NCI-H1930 (cell line): ENCODE data around the gene SMTNL2.
"Not testable (repeated sequence)": the region's sequence is repeated elsewhere in the genome, so short reads cannot be mapped to it uniquely, and the experiment has no call there.

Experiments used
- DNase-seq, 2 experiments: peaks; one replicate each; lab custom pipeline; 2025; lab: John Stamatoyannopoulos, UW

The SMTNL2 gene

DNA sequence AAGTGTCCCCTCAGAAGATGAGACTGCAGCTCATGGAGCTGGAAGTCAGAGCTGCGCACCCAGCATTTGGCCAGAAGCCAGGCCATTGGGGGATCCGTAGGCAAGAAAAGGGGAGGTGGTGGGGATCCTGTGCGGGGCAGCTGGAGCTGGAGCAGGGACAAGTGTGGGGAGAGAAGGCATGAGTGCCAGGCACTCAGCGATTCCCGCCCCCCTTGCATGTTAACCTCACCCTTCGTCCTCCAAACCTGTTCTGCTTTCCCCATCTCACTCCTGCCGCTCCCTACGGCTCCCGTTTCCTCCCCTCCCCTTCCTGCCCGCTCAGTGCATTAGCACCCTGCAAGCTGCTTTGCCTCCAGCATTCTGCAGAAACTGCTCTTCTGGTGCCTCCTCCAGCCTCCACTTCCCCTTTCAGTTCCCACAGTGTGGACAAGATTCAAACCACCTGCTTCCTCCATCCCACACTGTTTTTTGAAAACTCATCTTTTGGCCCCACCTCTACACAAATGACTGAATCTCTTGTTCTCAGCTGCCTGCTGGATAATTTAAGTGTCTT is 51.6 kb downstream of the SMTNL2 start:
- no peak for DNase-seq

DNA sequence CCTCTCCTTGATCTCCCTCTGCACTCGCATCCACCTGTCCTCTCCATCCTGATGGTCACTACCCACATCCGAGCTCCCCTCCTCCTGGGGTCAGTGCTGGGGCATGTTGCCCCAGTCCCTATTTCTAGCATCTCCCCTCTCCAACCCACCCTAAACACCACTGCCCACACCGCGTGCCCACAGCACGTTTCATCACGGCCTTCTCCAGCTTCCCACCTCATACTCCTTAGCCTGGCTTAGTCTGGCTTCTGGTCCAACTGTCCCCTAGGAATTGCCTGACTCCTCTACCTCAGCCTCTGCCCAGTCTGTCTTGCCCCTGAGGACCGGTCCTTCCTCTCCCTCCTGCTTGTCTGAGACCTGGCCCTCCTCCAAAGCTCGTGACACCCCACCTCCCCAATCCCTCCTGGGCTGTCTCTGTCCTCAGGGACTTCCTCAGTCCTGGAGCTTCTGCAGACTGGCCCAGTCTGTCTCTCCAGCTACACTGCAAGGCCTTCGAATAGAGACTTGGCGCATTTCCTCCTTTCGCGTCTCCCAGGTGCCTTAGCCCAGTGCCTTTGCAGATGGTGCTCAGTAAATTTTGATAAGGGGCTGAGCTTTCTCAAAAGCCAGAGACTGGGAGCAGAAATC is 52.3 kb downstream of the SMTNL2 start:
- no peak for DNase-seq

DNA sequence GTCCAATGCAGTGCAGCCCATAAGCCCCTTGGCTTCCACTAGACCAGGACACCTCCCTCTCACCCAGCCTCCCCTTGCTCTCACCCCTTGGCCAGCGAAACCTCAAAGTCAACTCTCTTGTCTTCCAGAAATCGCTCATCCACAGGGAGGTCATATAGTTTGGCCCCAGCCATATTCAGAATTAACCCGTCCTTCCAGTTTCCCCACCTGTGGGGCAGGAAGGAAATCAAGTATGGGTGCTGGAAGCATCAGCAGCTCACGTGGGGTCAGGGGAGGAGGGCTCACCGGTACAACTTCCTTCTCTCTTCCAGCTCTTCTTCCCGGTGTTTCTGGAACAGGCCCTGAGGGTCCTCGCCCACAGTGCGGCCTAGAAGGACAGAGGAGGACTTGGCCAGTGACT is 54.4 kb downstream of the SMTNL2 start:
- DNase-seq, result not testable (repeated sequence)

DNA sequence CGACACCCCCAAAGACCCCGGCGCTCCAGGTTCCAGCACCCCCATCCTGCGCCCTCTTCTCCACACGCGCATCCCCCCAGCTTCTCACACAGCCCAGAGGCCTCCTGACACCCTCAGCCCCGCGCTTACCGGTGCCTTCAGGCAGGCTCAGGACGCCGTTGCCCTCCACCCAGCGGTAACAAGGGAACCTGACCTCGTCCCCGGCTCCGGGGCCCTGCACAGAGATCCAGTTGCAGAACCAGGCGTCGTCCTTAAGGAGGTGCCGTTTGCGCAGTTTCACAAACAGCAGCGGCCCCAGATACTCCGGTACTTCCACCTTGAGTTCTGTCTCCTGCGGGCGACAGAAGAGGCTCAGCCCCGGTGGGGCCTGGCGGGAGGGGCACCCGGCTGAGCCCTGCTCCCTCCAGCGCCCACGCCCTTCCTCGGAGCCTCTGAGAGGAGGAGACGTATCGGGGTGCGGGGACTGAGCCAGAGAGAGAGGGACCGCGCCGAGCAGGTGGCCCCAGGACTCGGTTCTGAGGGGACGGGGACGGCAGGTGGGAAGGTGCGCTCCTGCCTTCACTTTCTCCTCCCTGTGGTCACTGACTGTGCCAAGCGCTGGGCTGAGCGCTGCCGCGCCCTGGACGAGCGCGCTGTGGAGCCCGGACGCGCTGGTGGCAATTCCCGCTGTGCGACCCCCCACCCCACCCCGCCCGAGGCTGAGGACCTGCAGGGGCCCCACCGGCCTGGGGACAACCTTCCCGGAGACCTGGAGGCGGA is 55.2 kb downstream of the SMTNL2 start:
- DNase-seq, result peak; percentile 10 to 20

DNA sequence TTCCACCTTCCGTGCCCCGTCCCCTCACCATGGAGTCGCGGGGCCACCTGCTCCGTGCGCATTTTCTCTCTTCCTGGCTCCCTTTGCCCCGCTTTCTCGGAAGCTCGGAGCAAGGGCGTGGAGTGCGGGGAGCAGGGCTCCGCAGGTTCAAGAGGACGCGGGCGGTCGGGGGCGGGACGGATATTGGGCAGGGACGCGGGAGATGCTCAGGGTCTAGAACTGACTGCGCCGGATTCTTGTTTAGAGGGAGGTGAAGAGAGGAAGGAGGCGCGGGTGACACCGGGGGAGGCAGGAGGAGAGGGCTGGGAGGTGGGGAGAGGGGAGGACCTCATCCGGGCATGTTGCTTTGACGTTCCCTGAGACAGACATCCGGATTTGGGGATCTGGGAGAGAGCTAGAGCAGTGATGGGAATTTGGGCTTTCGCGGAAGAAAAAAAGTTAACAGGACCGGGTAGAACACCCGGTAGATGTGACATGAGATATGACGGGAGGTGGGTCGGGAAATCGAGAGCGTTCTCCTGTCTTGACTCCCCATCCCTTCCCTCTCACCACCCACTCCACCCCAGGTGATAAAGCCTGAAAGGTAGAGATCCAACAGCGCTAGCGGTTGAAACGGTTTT is 56.4 kb downstream of the SMTNL2 start:
- DNase-seq, result not testable (repeated sequence)

DNA sequence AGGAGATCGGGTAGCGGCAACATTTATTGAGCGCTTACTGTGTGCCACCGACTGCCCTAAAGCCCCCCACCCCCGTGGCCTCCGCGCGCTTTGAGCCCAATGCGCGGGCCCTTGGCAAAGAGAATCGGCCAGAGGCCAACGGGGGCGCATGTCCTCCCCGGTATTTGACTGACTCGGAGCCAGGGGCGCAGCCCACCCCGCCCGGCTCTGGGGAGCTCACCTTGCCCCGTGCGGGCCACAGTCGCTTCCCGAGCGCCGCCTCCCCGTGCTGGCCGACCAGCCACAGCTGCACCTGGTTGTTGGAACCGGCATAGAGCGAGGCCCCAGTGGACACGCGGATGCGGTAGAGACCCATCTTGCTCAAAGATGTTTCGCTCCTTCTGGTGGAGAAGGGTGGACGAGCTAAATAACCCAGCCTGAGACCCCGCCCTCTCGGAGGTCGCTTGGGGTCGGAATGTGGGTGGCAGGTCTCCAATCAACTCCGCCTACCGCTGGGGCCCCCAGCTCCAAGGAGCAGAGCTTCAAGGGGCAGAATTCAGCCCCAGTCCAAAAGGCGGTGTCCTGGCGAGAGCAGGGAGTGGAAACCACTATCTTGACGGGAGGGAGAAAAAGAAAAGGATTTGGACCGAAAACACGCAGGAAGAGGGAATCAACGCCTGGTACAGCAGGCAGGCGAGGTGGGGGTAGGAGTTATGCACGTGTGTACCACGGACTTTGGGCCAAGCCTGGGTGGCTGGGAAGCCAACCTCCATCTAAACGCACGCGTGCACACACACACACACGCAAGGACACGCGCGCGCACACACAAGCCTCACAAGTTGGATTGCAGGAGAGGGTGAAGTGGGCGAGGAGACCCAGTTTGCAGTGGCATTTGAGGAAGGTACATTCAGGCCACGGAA is 57.2 kb downstream of the SMTNL2 start, which contains the start of gene ALOX15:
TSS of gene ALOX15 (minus strand) at position 382 of the 899 bp plus-strand sequence. CDS start at position 355, 27 bp downstream.
- no peak for DNase-seq

DNA sequence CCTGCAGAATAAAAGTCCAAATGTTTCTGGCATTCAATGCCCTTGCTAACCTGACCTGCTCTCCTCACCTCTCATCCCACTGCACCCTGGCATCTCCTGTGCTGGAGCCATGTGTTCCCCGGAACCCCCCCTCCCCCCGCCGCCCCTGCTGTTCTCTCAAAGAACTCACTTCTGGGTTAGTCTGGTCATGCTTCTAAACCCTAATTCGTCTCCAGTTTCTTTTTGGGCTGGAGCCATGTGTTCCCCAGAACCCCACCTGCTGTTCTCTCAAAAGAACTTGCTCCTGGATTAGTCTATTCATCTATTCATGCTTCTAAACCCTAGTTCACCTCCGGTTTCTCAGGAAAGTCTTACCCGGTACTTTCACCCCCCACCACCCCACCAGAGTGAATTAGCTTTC is 58.0 kb downstream of the SMTNL2 start:
- DNase-seq, result no peak

DNA sequence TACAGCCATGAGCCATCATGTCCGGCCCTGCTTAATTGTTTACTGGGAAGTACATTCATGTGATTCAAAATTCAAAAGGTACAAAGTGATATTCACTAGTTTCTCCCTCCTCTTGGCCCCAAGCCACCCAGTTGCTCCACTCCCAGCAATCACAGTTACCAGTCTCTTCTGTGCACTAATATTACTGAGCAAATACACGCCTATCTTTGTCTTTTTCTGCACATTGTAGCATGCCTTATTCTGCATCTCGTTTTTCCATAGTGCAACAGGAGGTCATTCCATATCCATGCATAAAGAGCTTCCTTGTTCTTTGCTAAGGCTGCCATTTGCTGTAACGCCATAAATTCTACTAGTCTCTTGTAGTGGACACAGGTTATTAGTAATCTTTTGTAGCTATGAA is 59.3 kb downstream of the SMTNL2 start:
- DNase-seq, result no peak

DNA sequence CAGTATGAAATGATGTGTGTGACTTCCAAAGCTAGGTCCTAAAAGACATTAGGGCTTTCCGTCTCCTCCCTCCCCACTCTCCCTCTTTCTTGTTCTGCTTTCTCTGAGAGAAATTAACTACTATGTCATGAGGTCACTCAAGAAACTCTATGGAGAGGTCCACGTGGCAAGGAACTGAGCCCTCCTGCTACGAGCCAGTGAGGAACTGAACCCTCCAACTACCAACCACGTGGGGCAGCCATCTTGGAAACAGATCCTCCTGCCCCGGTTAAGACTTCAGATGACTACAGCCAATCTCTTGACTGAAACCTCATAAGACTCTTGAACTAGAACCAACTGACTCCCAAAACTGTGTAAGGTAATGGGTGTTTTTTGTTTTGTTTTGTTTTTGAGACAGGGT is 61.3 kb downstream of the SMTNL2 start:
- DNase-seq, result no peak

DNA sequence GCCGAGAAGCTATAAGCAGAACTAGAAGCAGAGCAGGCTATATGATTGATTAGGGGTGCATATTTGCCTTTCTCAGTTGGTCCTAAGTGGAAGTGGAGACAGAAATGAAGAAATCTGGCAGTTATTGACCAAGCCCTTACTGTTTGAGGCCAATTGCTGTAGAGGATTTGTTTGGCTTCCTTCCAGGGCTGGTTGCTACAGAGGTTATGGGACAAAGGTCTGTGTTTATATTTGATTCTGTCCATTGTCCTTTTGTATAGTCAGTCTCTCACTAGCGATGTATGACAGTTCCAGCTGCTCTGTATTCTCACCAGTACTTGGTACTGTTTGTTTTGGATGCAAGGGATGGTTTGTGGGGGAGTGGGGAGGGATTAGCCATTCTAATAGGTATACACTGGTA is 64.4 kb downstream of the SMTNL2 start:
- DNase-seq, result peak in 1 of 2 experiments; percentile 42

DNA sequence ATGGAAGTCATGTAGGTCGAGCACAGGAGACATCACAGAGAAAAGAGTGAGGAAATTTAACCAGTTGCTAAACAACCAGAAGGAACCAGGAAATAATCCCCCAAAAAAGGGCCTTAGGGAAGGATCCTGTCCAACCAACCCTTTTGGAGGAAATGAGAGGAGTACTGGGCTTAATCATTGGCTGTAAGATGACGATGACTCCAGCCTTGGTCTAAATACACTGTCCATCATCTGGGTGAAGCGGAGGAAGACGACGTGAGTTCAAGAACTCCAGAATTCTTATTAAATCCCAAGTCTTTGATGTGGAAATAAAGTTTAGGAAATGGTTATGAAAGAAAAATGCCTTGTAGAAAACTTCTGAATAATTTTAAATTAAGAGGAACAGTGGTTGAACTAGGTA is 68.7 kb downstream of the SMTNL2 start:
- DNase-seq, result no peak

DNA sequence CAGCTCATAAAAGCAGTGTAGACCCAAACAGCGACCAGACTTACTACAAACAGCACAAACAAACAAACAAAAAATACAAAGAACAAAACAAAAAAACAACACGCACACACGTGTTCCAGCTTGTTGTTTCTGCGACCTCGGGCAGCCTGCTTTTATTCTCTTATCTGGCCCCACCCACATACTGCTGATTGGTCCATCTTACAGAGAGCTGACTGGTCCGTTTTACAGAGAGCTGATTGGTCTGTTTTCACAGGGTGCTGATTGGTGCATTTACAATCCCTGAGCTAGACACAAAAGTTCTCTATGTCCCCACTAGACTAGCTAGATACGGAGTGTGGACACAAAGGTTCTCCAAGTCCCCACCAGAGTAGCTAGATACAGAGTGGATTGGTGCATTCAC is 71.6 kb downstream of the SMTNL2 start:
- not testable (repeated sequence) for DNase-seq

DNA sequence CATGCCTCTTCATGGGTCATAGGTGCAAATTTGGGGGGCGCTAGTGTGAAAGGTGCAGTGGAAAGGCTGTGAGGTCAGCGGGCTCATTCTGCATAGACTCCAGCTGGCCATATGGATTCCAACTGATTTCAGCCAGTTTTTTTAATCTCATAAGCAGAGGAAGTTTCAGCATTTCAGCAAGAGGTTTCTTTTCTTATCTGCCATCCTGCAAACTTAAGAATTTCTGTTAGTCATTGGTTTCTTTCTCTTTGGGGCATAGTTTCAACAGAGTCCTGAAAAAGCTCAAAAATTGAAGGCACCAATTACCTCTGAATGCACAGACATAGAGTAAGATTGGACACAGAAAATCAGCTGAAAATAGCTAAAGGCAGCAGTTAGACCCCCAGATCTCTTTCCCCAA is 73.3 kb downstream of the SMTNL2 start:
- DNase-seq, result no peak
